PFSK-1 (cell line): Measurements from ENCODE around the gene TMEM125.

Experiments used
- FOXP2 ChIP-seq: optimal IDR thresholded peaks from 2 replicates; pipeline ENCODE3; 2011; ENCODE audit warnings: borderline replicate concordance, control low read depth, inconsistent platforms; ENCODE audit not compliant: insufficient read depth; ENCODE audit errors: extremely low read length, extremely low read depth
- POLR2AphosphoS5 ChIP-seq: IDR thresholded peaks from 2 replicates; pipeline ENCODE4 v1.6.1; 2012; ENCODE audit warnings: low read depth, mild to moderate bottlenecking, control low read depth, low read length, moderate library complexity
- SIN3A ChIP-seq: IDR thresholded peaks from 2 replicates; pipeline ENCODE4 v1.6.1; 2012; ENCODE audit warnings: mild to moderate bottlenecking, low read length, moderate library complexity, borderline replicate concordance; ENCODE audit not compliant: insufficient read depth
- TAF1 ChIP-seq: IDR thresholded peaks from 2 replicates; pipeline ENCODE4 v1.6.1; 2012; ENCODE audit warnings: low read length, control low read depth, borderline replicate concordance; ENCODE audit not compliant: insufficient read depth
- TF ChIP-seq, protein P1 (sequence below), 2 experiments: IDR thresholded peaks; 2 replicates each; pipeline versions ENCODE4 v1.6.1 to v1.8.0; 2011 to 2012; ENCODE audit warnings: low read depth in 2 of 2, low read length in 2 of 2, control low read depth in 1 of 2, inconsistent platforms in 1 of 2, mild to moderate bottlenecking in 1 of 2, moderate library complexity in 1 of 2; ENCODE audit not compliant: insufficient read depth in 1 of 2

The TMEM125 gene

DNA sequence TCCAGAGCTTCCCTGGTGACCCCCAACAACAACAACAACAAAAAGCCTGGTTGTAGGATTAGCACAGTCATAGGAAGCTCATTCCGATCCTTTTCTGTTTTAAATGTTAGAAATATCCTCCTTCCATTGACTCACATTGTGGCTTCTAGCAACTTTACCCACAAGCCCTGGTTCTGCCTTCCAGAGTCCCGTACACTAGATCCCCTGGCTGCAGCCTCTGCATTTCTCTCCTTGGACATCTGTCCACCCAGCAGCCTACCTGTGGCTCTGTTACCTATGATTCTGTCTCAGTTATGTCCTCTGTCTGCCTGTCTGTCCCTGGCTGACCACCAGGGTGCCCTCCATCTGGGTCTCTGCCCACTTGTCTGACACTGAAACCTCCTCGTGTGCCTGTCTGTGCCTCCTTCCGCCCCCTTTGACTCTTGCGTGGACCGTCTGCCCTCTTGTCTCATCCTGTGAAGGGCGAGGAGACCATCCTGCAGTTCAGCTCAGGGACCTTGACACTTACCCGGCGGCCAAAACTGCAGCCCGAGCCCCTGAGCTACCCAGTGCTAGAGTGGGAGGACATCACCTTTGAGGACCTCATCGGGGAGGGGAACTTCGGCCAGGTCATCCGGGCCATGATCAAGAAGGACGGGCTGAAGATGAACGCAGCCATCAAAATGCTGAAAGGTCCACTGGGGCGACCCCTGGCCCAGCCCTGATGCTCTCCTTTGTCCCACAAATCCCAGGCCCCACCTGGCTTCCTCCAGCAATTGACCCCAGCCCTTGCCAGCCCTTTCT lies 47.1 kb downstream of the TMEM125 start:
- TF ChIP-seq FOXP2 = no peak
- no peak for TF ChIP-seq POLR2AphosphoS5
- TF ChIP-seq, protein P1, sequence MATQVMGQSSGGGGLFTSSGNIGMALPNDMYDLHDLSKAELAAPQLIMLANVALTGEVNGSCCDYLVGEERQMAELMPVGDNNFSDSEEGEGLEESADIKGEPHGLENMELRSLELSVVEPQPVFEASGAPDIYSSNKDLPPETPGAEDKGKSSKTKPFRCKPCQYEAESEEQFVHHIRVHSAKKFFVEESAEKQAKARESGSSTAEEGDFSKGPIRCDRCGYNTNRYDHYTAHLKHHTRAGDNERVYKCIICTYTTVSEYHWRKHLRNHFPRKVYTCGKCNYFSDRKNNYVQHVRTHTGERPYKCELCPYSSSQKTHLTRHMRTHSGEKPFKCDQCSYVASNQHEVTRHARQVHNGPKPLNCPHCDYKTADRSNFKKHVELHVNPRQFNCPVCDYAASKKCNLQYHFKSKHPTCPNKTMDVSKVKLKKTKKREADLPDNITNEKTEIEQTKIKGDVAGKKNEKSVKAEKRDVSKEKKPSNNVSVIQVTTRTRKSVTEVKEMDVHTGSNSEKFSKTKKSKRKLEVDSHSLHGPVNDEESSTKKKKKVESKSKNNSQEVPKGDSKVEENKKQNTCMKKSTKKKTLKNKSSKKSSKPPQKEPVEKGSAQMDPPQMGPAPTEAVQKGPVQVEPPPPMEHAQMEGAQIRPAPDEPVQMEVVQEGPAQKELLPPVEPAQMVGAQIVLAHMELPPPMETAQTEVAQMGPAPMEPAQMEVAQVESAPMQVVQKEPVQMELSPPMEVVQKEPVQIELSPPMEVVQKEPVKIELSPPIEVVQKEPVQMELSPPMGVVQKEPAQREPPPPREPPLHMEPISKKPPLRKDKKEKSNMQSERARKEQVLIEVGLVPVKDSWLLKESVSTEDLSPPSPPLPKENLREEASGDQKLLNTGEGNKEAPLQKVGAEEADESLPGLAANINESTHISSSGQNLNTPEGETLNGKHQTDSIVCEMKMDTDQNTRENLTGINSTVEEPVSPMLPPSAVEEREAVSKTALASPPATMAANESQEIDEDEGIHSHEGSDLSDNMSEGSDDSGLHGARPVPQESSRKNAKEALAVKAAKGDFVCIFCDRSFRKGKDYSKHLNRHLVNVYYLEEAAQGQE (IDR thresholded peaks at IDR 0.05; ENCODE audit: insufficient read depth in 1 of 2, low read depth in 2 of 2, low read length in 2 of 2) = no peak
- TF ChIP-seq TAF1 = no peak
- no peak for TF ChIP-seq SIN3A

DNA sequence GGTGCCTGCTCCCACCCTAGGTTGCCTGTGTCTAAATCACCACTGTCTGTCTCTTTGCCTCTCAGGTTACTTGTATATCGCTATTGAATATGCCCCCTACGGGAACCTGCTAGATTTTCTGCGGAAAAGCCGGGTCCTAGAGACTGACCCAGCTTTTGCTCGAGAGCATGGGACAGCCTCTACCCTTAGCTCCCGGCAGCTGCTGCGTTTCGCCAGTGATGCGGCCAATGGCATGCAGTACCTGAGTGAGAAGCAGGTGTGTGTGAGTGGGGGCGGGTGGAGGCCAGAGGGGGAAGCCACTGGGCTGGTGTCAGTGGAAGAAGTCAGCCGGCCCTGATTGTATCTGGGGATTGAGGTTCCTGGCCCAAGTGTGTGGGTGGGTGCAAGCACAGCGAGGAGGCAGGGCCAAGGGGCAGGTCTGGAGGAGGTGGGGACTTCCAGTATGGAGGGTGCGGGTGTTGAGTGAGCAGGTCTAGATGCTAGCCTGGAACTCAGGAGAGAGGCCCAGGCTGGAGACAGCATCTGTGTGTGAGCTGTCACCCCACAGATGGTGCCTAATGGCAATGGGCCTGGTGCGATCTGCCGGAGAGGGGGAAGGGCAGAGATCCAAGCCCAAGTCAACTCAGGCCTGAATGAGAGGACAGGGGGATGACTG lies 48.2 kb downstream of the TMEM125 start:
- TF ChIP-seq, protein P1 (IDR thresholded peaks at IDR 0.05; ENCODE audit: insufficient read depth in 1 of 2, low read depth in 2 of 2, low read length in 2 of 2) = no peak
- TF ChIP-seq SIN3A (no peak), POLR2AphosphoS5 (no peak), TAF1 (no peak), FOXP2 (no peak)

- TF ChIP-seq FOXP2 (no peak), SIN3A (no peak), POLR2AphosphoS5 (no peak), TAF1 (no peak)
- TF ChIP-seq, protein P1 (IDR thresholded peaks at IDR 0.05; ENCODE audit: insufficient read depth in 1 of 2, low read depth in 2 of 2, low read length in 2 of 2) = no peak
These were observed 49.0 kb downstream of the TMEM125 start for GRCh38 chr1:43318831-43319230.

- TF ChIP-seq, protein P1 (IDR thresholded peaks at IDR 0.05; ENCODE audit: insufficient read depth in 1 of 2, low read depth in 2 of 2, low read length in 2 of 2) = no peak
- TF ChIP-seq POLR2AphosphoS5 (no peak), FOXP2 (no peak), SIN3A (no peak)
These were observed 49.5 kb downstream of the TMEM125 start for GRCh38 chr1:43319288-43319687.
